ENCODE measurements around the gene POLR2E.
"Not testable (repeated sequence)": the region's sequence is repeated elsewhere in the genome, so short reads cannot be mapped to it uniquely, and the experiment has no call there.

Gene POLR2E

DNA sequence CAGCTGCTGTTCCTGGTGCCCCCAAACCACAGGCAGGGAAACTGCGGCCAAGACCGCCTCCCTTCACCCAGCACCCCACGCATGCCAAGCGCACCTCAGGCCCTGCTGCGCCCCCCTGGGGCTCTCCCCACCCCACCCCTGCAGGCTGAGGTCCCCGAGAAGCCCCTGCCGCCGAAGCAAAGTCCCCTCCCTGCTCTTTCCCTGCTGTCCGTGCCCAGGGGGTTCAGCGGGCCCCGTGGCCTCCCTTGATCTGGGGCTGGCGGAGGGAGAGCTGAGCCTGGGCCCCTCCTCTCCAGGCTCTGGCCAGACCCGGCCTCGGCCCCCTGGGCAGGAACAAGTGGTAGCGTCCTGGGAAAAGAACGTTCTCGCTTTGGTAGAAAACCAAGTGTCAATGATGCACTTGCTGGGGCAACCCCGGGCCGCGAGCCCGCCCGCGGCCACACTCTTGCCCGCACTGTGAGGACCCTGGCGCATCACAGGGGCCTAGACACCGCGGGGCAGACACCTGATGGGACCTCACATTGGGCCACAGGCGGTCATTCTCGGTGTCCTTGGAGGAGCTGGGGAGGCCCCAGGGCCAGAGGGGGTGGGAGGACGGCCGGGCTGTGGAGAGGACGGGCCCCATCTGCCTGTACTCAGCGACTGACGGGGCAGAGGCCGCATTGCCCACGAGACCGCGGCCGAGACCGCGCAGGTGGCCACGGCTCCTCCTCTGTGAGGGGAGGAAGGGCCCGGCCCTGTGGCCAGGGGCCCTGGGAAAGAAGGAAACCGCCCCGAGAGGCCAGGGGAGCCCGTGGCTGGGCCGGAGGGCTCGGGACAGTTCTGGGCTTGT lies 37.6 kb upstream of the POLR2E start:
- no peaks in the 10 kb centered on the region for H3K36me3 ChIP-seq (ENCODE audit: insufficient read depth)
- no peaks in the 10 kb centered on the region for H3K79me2 ChIP-seq (ENCODE audit: insufficient read depth, low read depth)
- H3K4me2 ChIP-seq, result peak overlapping the region; percentile 92
- TF ChIP-seq, protein P1, sequence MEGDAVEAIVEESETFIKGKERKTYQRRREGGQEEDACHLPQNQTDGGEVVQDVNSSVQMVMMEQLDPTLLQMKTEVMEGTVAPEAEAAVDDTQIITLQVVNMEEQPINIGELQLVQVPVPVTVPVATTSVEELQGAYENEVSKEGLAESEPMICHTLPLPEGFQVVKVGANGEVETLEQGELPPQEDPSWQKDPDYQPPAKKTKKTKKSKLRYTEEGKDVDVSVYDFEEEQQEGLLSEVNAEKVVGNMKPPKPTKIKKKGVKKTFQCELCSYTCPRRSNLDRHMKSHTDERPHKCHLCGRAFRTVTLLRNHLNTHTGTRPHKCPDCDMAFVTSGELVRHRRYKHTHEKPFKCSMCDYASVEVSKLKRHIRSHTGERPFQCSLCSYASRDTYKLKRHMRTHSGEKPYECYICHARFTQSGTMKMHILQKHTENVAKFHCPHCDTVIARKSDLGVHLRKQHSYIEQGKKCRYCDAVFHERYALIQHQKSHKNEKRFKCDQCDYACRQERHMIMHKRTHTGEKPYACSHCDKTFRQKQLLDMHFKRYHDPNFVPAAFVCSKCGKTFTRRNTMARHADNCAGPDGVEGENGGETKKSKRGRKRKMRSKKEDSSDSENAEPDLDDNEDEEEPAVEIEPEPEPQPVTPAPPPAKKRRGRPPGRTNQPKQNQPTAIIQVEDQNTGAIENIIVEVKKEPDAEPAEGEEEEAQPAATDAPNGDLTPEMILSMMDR (conservative IDR thresholded peaks at IDR 0.05; ENCODE audit: low read depth, low read length), result no peak
- no peaks in the 10 kb centered on the region for H3K27me3 ChIP-seq (ENCODE audit: insufficient read depth, low read depth)
- peak overlapping the region; percentile 40 for H3K27ac ChIP-seq
- H3K4me3 ChIP-seq (IDR thresholded peaks at IDR 0.05; ENCODE audit: insufficient read depth, low read depth, low read length), result no peak overlapping the region
- H2AFZ ChIP-seq (ENCODE audit: low read depth), result peak overlapping the region; percentile 52
- H4K20me1 ChIP-seq (ENCODE audit: insufficient read depth), result no peaks in the 10 kb centered on the region
- H3K4me1 ChIP-seq (ENCODE audit: low read depth, poor library complexity, severe bottlenecking), result peaks cover 6% of the 10 kb centered on the region
- H3K9ac ChIP-seq, result peak overlapping the region; percentile 68; the same call in 1 of the 2 replicates

DNA sequence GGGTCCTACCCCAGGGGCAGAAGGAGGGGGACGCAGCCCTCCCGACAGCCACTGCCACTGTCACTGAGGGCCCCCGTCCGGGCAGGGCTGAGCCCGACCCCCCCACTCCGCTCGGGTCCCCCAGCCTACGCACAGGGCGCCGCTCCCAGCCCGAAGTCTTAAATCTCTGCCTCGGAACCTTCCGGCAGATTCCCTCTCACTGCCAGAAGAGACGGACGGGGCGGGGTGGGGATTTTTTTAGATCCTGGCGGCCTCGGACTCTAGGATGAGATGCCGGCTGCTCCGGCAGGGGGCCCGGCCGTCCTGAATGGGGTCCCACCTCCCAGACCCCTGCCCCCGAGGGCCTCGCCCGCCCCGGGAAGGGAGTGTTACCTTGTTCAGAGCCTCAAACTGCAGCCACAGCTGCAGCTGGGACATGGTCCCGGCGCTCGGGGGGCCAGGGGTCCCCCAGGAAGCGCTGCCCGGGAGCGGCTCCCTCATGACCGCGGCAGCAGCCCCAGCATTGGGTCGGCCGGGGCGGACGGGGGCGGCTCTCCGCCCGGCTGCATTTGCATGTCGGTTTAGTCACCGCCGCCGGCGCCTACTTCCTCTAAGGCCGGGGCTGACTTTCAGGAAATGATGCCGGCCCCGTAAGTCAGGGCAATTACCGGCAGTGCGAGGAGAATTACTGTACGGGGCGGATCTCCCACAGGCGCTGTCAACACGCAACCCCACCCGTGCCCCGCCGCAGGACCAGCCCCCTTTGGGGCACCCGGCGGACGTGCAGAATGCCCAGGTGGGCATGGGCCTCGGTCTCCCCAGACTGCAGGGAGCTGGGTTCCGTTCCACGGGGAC lies 36.8 kb upstream of the POLR2E start:
- no peaks in the 10 kb centered on the region for H4K20me1 ChIP-seq (ENCODE audit: insufficient read depth)
- TF ChIP-seq, protein P1 (conservative IDR thresholded peaks at IDR 0.05; ENCODE audit: low read depth, low read length), result no peak
- H3K36me3 ChIP-seq (ENCODE audit: insufficient read depth), result no peaks in the 10 kb centered on the region
- H3K9ac ChIP-seq, result peak overlapping the region; percentile 68
- H3K27ac ChIP-seq, result peak overlapping the region; percentile 40
- no peak overlapping the region for H3K4me3 ChIP-seq (IDR thresholded peaks at IDR 0.05; ENCODE audit: insufficient read depth, low read depth, low read length)
- peak overlapping the region; percentile 52 for H2AFZ ChIP-seq (ENCODE audit: low read depth)
- peaks cover 6% of the 10 kb centered on the region for H3K4me1 ChIP-seq (ENCODE audit: low read depth, poor library complexity, severe bottlenecking)
- H3K27me3 ChIP-seq (ENCODE audit: insufficient read depth, low read depth), result no peaks in the 10 kb centered on the region
- no peaks in the 10 kb centered on the region for H3K79me2 ChIP-seq (ENCODE audit: insufficient read depth, low read depth)
- H3K4me2 ChIP-seq, result peak overlapping the region; percentile 92

DNA sequence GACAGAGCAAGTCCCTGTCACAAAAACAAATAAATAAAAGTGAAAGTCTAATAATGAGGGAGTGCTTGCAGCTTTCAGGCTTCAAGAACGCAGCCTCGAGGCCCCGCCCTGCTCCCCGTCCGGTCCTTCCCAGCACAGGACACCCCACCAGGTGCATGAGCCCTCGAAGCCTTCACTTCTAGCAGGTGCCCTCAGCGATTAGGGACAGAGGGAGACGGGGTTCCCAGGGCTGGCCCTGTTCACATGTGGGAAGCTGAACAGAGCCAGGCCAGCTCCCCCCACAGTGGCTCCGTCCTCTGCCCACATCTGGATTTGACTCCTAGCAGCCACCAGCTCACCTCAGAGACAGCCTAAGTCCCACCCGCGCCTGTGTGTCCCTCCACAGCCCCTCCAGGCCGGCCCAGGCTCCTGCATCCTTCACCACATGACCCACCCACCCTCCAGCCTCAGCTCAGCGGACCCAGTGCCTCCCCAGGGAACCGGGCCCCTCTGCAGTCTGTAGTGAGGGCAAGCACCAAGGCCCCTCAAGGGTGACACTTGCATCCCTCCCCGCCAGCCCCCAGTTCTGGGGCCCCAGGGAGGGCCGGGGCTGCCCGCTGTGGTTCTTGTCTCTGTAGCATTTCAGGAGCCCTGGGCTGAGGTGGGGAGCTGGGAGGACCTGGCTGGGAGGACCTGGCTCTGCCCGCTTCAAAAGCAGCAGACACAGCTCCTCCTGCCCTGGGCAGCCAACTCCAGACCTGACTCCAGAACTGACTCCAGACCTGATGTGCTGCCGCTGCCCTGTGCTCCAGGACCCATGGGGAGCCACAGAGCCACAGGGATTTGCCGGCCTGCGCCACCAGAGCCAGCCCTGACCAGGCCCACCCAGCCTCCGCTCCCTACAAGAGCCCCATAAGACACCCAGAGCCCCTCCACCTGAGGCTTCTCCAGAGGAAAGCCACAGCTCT lies 35.9 kb upstream of the POLR2E start:
- Histone ChIP-seq H2AFZ (ENCODE audit: low read depth) (no peak overlapping the region), H3K9ac (peak overlapping the region; percentile 68; the same call in 1 of the 2 replicates), H3K79me2 (ENCODE audit: insufficient read depth, low read depth) (no peaks in the 10 kb centered on the region), H3K27me3 (ENCODE audit: insufficient read depth, low read depth) (no peaks in the 10 kb centered on the region), H4K20me1 (ENCODE audit: insufficient read depth) (no peaks in the 10 kb centered on the region), H3K4me3 (IDR thresholded peaks at IDR 0.05; ENCODE audit: insufficient read depth, low read depth, low read length) (no peak overlapping the region), H3K27ac (no peak overlapping the region), H3K4me1 (ENCODE audit: low read depth, poor library complexity, severe bottlenecking) (peaks cover 6% of the 10 kb centered on the region), H3K36me3 (ENCODE audit: insufficient read depth) (no peaks in the 10 kb centered on the region), H3K4me2 (peak overlapping the region; percentile 92)
- TF ChIP-seq, protein P1 (conservative IDR thresholded peaks at IDR 0.05; ENCODE audit: low read depth, low read length), result no peak

DNA sequence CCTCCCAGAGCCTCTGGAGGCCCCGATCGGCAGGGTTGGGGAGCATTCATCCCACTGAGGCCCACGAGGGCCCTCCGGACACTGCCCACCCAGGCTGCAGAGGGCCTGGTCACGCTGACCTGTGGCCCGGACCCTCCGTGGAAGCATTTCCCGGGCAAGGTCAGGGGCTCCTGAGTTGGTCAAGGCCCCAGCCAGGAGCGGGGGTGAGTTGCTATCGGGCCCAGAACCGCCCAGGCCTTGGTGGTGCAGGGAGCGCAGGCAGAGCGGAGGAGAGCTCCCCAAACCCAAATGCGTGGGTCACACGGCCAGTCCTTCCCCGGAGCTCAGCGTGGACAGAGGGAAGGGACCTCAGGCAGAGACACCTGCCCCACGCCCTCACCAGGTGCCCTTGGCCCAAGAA lies 34.4 kb upstream of the POLR2E start:
- Histone ChIP-seq H3K4me1 (ENCODE audit: low read depth, poor library complexity, severe bottlenecking) (peaks cover 6% of the 10 kb centered on the region), H3K27ac (no peak overlapping the region), H3K4me2 (no peak overlapping the region), H3K79me2 (ENCODE audit: insufficient read depth, low read depth) (no peaks in the 10 kb centered on the region), H3K9ac (no peak overlapping the region), H3K36me3 (ENCODE audit: insufficient read depth) (no peaks in the 10 kb centered on the region), H2AFZ (ENCODE audit: low read depth) (no peak overlapping the region), H3K27me3 (ENCODE audit: insufficient read depth, low read depth) (no peaks in the 10 kb centered on the region), H3K4me3 (IDR thresholded peaks at IDR 0.05; ENCODE audit: insufficient read depth, low read depth, low read length) (no peak overlapping the region), H4K20me1 (ENCODE audit: insufficient read depth) (no peaks in the 10 kb centered on the region)
- TF ChIP-seq, protein P1 (conservative IDR thresholded peaks at IDR 0.05; ENCODE audit: low read depth, low read length), result no peak

DNA sequence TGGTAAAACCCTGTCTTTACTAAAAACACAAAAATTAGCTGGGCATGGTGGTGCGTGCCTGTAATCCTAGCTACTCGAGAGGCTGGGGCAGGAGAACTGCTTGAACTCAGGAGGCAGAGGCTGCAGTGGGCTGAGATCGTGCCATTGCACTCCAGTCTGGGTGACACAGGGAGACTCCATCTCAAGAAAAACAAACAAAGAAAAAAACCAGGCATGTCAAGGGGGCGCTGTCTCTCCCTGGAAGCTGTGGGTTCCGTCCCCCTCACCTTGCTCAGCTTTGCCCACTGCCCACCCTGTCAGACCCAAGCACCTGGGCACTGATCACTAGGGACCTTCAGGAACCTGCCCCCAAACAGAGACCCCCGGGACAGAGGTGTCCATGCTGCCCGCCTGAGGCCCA lies 33.9 kb upstream of the POLR2E start:
- H3K27ac ChIP-seq; H3K36me3 ChIP-seq (ENCODE audit: insufficient read depth); H3K4me3 ChIP-seq (IDR thresholded peaks at IDR 0.05; ENCODE audit: insufficient read depth, low read depth, low read length); H2AFZ ChIP-seq (ENCODE audit: low read depth); H3K4me2 ChIP-seq; H3K4me1 ChIP-seq (ENCODE audit: low read depth, poor library complexity, severe bottlenecking); H3K79me2 ChIP-seq (ENCODE audit: insufficient read depth, low read depth); H4K20me1 ChIP-seq (ENCODE audit: insufficient read depth); H3K9ac ChIP-seq; H3K27me3 ChIP-seq (ENCODE audit: insufficient read depth, low read depth): not testable (repeated sequence)
